ENCODE measurements around the gene LAMB4.

LAMB4 gene

GRCh38 chr7:108109221-108109908, 20.8 kb downstream of the LAMB4 start:
- peak; percentile 15 for DNase-seq (ENCODE audit: low spot score)

- no peak for DNase-seq (ENCODE audit: low spot score)
These were observed 22.0 kb downstream of the LAMB4 start for GRCh38 chr7:108108131-108108530.

GRCh38 chr7:108104324-108104723, 25.8 kb downstream of the LAMB4 start:
- no peak for DNase-seq (ENCODE audit: low spot score)

- peak; percentile 22 for DNase-seq (ENCODE audit: low spot score)
These were observed 26.4 kb downstream of the LAMB4 start for GRCh38 chr7:108103558-108104298.

- DNase-seq (ENCODE audit: low spot score) = no peak
These were observed 27.4 kb downstream of the LAMB4 start for GRCh38 chr7:108102671-108103312.

- no peak for DNase-seq (ENCODE audit: low spot score)
These were observed 28.4 kb downstream of the LAMB4 start for GRCh38 chr7:108101759-108102158.

- DNase-seq (ENCODE audit: low spot score) = peak; percentile 29
These were observed 30.4 kb downstream of the LAMB4 start for GRCh38 chr7:108099713-108100112.

GRCh38 chr7:108097703-108098102, 32.5 kb downstream of the LAMB4 start:
- DNase-seq (ENCODE audit: low spot score) = no peak

- no peak for DNase-seq (ENCODE audit: low spot score)
These were observed 33.2 kb downstream of the LAMB4 start for GRCh38 chr7:108096996-108097395.

GRCh38 chr7:108094933-108095710, 35.0 kb downstream of the LAMB4 start:
- DNase-seq (ENCODE audit: low spot score) = peak; percentile 81

GRCh38 chr7:108094346-108094745, 35.8 kb downstream of the LAMB4 start:
- peak; percentile 55 for DNase-seq (ENCODE audit: low spot score)

GRCh38 chr7:108093851-108094331, 36.3 kb downstream of the LAMB4 start:
- peak; percentile 40 for DNase-seq (ENCODE audit: low spot score)

- DNase-seq (ENCODE audit: low spot score) = peak; percentile 33
These were observed 36.8 kb downstream of the LAMB4 start for GRCh38 chr7:108093341-108093740.

- DNase-seq (ENCODE audit: low spot score) = no peak
These were observed 38.7 kb downstream of the LAMB4 start for GRCh38 chr7:108091461-108091831.

- no peak for DNase-seq (ENCODE audit: low spot score)
These were observed 39.2 kb downstream of the LAMB4 start for GRCh38 chr7:108090791-108091460.

- DNase-seq (ENCODE audit: low spot score) = no peak
These were observed 40.8 kb downstream of the LAMB4 start for GRCh38 chr7:108089381-108089780.

- no peak for DNase-seq (ENCODE audit: low spot score)
These were observed 41.4 kb downstream of the LAMB4 start for GRCh38 chr7:108088729-108089128.

- no peak for DNase-seq (ENCODE audit: low spot score)
These were observed 42.4 kb downstream of the LAMB4 start for GRCh38 chr7:108087778-108088177.

GRCh38 chr7:108086962-108087361, 43.2 kb downstream of the LAMB4 start:
- DNase-seq (ENCODE audit: low spot score) = no peak

- peak; percentile 29 for DNase-seq (ENCODE audit: low spot score)
These were observed 43.6 kb downstream of the LAMB4 start for GRCh38 chr7:108086546-108086945.

GRCh38 chr7:108083980-108084379, 46.2 kb downstream of the LAMB4 start:
- no peak for DNase-seq (ENCODE audit: low spot score)

Data from GM03348 (cell line).